Measurements from ENCODE around the gene PKNOX2. TPM values are rescaled to one million over a fixed set of nuclear protein-coding genes. Genes with fewer than 3 reads are reported as not detected.

PKNOX2 gene
- total and polyA plus RNA-seq, 2 of the 8 experiments (the other 6 are each of a cell fraction or from before 2014, with no cell fraction given) = 2.0 TPM

- Histone ChIP-seq H4K20me1 (replicated peaks in 1 of 2; ENCODE audit: control insufficient read depth in 1 of 2, insufficient read depth in 2 of 2, low read length in 2 of 2) (no peaks in the 10 kb centered on the region), H3K23ac (ENCODE audit: insufficient read length) (no peak overlapping the region), H3K9me3 (ENCODE audit: insufficient read depth in 2 of 2, low read depth in 1 of 2, low read length in 1 of 2) (no peaks in the 10 kb centered on the region), H3K4me1 (replicated peaks in 1 of 4; ENCODE audit: control insufficient read depth in 3 of 4, insufficient read depth in 4 of 4, low read length in 3 of 4) (peaks cover 0 to 16% (median 4%) of the 10 kb centered on the region in 4 experiments; a peak in 6 of 7 replicates), H3K36me3 (ENCODE audit: control insufficient read depth in 2 of 4, insufficient read depth in 4 of 4, low read length in 3 of 4) (no peaks in the 10 kb centered on the region), H3K14ac (ENCODE audit: insufficient read length) (no peak overlapping the region), H4K91ac (replicated peaks; ENCODE audit: insufficient read length, low read length) (no peak overlapping the region), H4K8ac (ENCODE audit: extremely low read depth, insufficient read depth, low read length) (no peak overlapping the region), H3K23me2 (ENCODE audit: low read depth, low read length) (no peaks in the 10 kb centered on the region), H2BK20ac (ENCODE audit: low read length) (peak overlapping the region; percentile 23; the same call in 1 of the 2 replicates), H2AK5ac (ENCODE audit: low read depth, low read length) (0 out of 2 replicates have a peak overlapping the region, but pooled peaks have one; percentile 15), H2BK120ac (replicated peaks; ENCODE audit: low read depth, low read length) (no peak overlapping the region), H3K56ac (replicated peaks; ENCODE audit: insufficient read length, low read depth, low read length) (no peak overlapping the region), H2BK15ac (ENCODE audit: low read length) (no peak overlapping the region), H3K4me3 (ENCODE audit: extremely low read depth in 1 of 4, insufficient read depth in 2 of 4, low read depth in 3 of 4, low read length in 4 of 4) (no peak overlapping the region), H3K27me3 (replicated peaks in 1 of 4; ENCODE audit: control insufficient read depth in 3 of 4, extremely low read depth in 1 of 4, insufficient read depth in 3 of 4, low read length in 3 of 4) (peaks cover 0 to 5% (median 4%) of the 10 kb centered on the region in 4 experiments; a peak in 2 of 7 replicates), H3K79me2 (ENCODE audit: control insufficient read depth in 1 of 2, insufficient read depth in 2 of 2, low read length in 2 of 2) (no peaks in the 10 kb centered on the region), H4K5ac (ENCODE audit: insufficient read length, low read depth, low read length) (no peak overlapping the region), H3K27ac (ENCODE audit: low read depth, low read length) (no peak overlapping the region), H3K4me2 (ENCODE audit: insufficient read depth in 1 of 2, low read depth in 2 of 2, low read length in 2 of 2) (no peak overlapping the region), H2BK5ac (ENCODE audit: low read depth, low read length) (no peak overlapping the region), H2AFZ (ENCODE audit: low read length) (no peak overlapping the region), H3K79me1 (ENCODE audit: low read depth, low read length) (no peaks in the 10 kb centered on the region), H3K9ac (replicated peaks in 1 of 4; ENCODE audit: extremely low read depth in 1 of 4, low read depth in 3 of 4, low read length in 3 of 4) (no peak overlapping the region), H2BK12ac (ENCODE audit: low read depth, low read length) (peak overlapping the region; percentile 33; the same call in 1 of the 2 replicates), H3K4ac (replicated peaks; ENCODE audit: insufficient read length, low read depth, low read length) (no peak overlapping the region), H3K18ac (ENCODE audit: extremely low read depth, low read length) (0 out of 2 replicates have a peak overlapping the region, but pooled peaks have one; percentile 27)
- WGBS, 2 experiments (ENCODE audit: extremely low coverage in 1 of 2, insufficient coverage in 1 of 2, insufficient read length in 1 of 2, insufficient replicate concordance in 2 of 2, low coverage in 1 of 2, low lambda C conversion rate in 2 of 2, missing lambda C conversion rate in 1 of 2) = 94% methylated on average over 13 of the region's 13 CpGs; no CpG with 5 or more reads in 1 of the 2 experiments
- DNase-seq (ENCODE audit: low read depth in 1 of 2, low spot score in 2 of 2) (no peak), FAIRE-seq (no peak)
- ChIA-PET CTCF (ENCODE audit: partially characterized antibody) (interaction anchor here (0.6 to 25.6 kb wide), 15 partner anchors 11 to 1883 kb away, joined by 3 to 486 read pairs (median 21); partner anchors contain the start of gene PKNOX2), POLR2A (ENCODE audit: partially characterized antibody) (interaction anchor here (0.8 kb wide), 1 partner anchor 173 kb away, joined by 3 read pairs; no protein-coding TSS in a partner anchor)
- TF ChIP-seq RNF2 (IDR thresholded peaks at IDR 0.05; ENCODE audit: borderline replicate concordance, low read depth, low read length, missing control alignments, poor library complexity, severe bottlenecking) (no peak), BACH1 (IDR thresholded peaks at IDR 0.05; ENCODE audit: low read length) (no peak), SIRT6 (IDR thresholded peaks at IDR 0.05; ENCODE audit: low read length) (no peak), POLR2AphosphoS5 (IDR thresholded peaks at IDR 0.05; ENCODE audit: low read depth, low read length) (no peak), SP2 (IDR thresholded peaks at IDR 0.05; ENCODE audit: low read length) (no peak), MAFK (IDR thresholded peaks at IDR 0.05; ENCODE audit: low read depth, low read length) (no peak), RFX5 (IDR thresholded peaks at IDR 0.05; ENCODE audit: borderline replicate concordance, low read depth, low read length) (no peak), YY1 (IDR thresholded peaks at IDR 0.05; ENCODE audit: low read depth, low read length) (no peak), EGR1 (IDR thresholded peaks at IDR 0.05; ENCODE audit: borderline replicate concordance, low read depth, low read length) (no peak), EP300 (IDR thresholded peaks at IDR 0.05; ENCODE audit: borderline replicate concordance in 1 of 2, low read depth in 2 of 2, low read length in 2 of 2) (no peak), ATF3 (IDR thresholded peaks at IDR 0.05; ENCODE audit: insufficient read depth, low read depth, low read length) (no peak)
- TF ChIP-seq, protein P1, sequence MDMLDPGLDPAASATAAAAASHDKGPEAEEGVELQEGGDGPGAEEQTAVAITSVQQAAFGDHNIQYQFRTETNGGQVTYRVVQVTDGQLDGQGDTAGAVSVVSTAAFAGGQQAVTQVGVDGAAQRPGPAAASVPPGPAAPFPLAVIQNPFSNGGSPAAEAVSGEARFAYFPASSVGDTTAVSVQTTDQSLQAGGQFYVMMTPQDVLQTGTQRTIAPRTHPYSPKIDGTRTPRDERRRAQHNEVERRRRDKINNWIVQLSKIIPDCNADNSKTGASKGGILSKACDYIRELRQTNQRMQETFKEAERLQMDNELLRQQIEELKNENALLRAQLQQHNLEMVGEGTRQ (IDR thresholded peaks at IDR 0.05; ENCODE audit: low read length) = no peak
Measured at GRCh38 chr11:125341676-125342075, 177.1 kb downstream of the PKNOX2 start.

Data from H1 (cell line).